H1 (cell line): ENCODE measurements around the gene MZF1. TPM values are rescaled to one million over a fixed set of nuclear protein-coding genes. Genes with fewer than 3 reads are reported as not detected.

Experiments used
- CTCF ChIA-PET: fragments of 300-600 bp; sonication (Branson Sonifier 250); formaldehyde crosslinking; loops from one replicate; lab custom pipeline; 2021; ENCODE audit not compliant: partially characterized antibody; lab: Charles Lee
- POLR2A ChIA-PET: fragments of 300-600 bp; sonication (Branson Sonifier 250); formaldehyde crosslinking; loops from one replicate; lab custom pipeline; 2021; ENCODE audit warnings: inconsistent platforms; ENCODE audit not compliant: partially characterized antibody; lab: Charles Lee
- DNase-seq, 2 experiments: peaks; one replicate each; pipeline versions ENCODE4 v3.0.0 to v3.0.0-alpha.2; 2010 to 2022; ENCODE audit warnings: low spot score in 2 of 2, low read depth in 1 of 2, mixed read lengths in 1 of 2
- FAIRE-seq: peaks from 2 replicates; lab custom pipeline; 2011; peaks lifted over from hg19 to GRCh38; lab: Jason Lieb, UNC
- H2AFZ ChIP-seq: 2 replicates; pipeline ENCODE4 v1.8.1; 2012; ENCODE audit warnings: low read length, inconsistent platforms
- H2AK5ac ChIP-seq: 2 replicates; pipeline ENCODE4 v1.6.1; 2013; ENCODE audit warnings: low read depth, low read length
- H2BK120ac ChIP-seq: replicated peaks from 2 replicates; pipeline ENCODE3; 2013; ENCODE audit warnings: low read depth, low read length, inconsistent platforms
- H2BK12ac ChIP-seq: 2 replicates; pipeline ENCODE4 v1.6.1; 2013; ENCODE audit warnings: low read depth, low read length
- H2BK15ac ChIP-seq: 2 replicates; pipeline ENCODE4 v1.6.1; 2013; ENCODE audit warnings: low read length
- H2BK20ac ChIP-seq: 2 replicates; pipeline ENCODE4 v1.6.1; 2013; ENCODE audit warnings: low read length
- H2BK5ac ChIP-seq: 2 replicates; pipeline ENCODE4 v1.6.1; 2013; ENCODE audit warnings: low read depth, low read length
- H3K14ac ChIP-seq: 2 replicates; pipeline ENCODE4 v1.6.1; 2013; ENCODE audit warnings: inconsistent platforms; ENCODE audit not compliant: insufficient read length
- H3K18ac ChIP-seq: 2 replicates; pipeline ENCODE4 v1.6.1; 2013; ENCODE audit warnings: low read length; ENCODE audit errors: extremely low read depth
- H3K23ac ChIP-seq: 2 replicates; pipeline ENCODE4 v1.6.1; 2013; ENCODE audit warnings: inconsistent platforms; ENCODE audit not compliant: insufficient read length
- H3K23me2 ChIP-seq: 2 replicates; pipeline ENCODE4 v1.6.1; 2013; ENCODE audit warnings: low read depth, low read length
- H3K27ac ChIP-seq: 2 replicates; pipeline ENCODE4 v1.6.1; 2011; ENCODE audit warnings: low read depth, low read length, inconsistent platforms
- H3K27me3 ChIP-seq, 4 experiments: replicated peaks in 1 of 4; 1 replicate in 1 of 4; 2 replicates in 3 of 4; pipeline versions ENCODE4 v1.6.1 to v1.8.1; 2011 to 2013; ENCODE audit warnings: low read length in 3 of 4, mild to moderate bottlenecking in 3 of 4, inconsistent platforms in 2 of 4, mixed read lengths in 2 of 4, moderate library complexity in 1 of 4; ENCODE audit not compliant: control insufficient read depth in 3 of 4, insufficient read depth in 3 of 4; ENCODE audit errors: extremely low read depth in 1 of 4
- H3K36me3 ChIP-seq, 4 experiments: 2 replicates each; pipeline versions ENCODE4 v1.6.1 to v1.8.1; 2011 to 2013; ENCODE audit warnings: mild to moderate bottlenecking in 4 of 4, low read length in 3 of 4, moderate library complexity in 2 of 4, control low read depth in 1 of 4, inconsistent platforms in 1 of 4; ENCODE audit not compliant: insufficient read depth in 4 of 4, control insufficient read depth in 2 of 4
- H3K4ac ChIP-seq: replicated peaks from 2 replicates; pipeline ENCODE3; 2013; ENCODE audit warnings: low read length, low read depth, mixed read lengths, inconsistent platforms; ENCODE audit not compliant: insufficient read length
- H3K4me1 ChIP-seq, 4 experiments: replicated peaks in 1 of 4; 1 replicate in 1 of 4; 2 replicates in 3 of 4; pipeline versions ENCODE4 v1.6.1 to v1.8.1; 2011 to 2013; ENCODE audit warnings: low read length in 3 of 4, inconsistent platforms in 2 of 4, mixed read lengths in 1 of 4; ENCODE audit not compliant: insufficient read depth in 4 of 4, control insufficient read depth in 3 of 4
- H3K4me2 ChIP-seq, 2 experiments: 2 replicates each; pipeline versions ENCODE4 v1.6.1 to v1.8.1; 2011 to 2013; ENCODE audit warnings: low read depth in 2 of 2, low read length in 2 of 2, control low read depth in 1 of 2, inconsistent platforms in 1 of 2, mild to moderate bottlenecking in 1 of 2; ENCODE audit not compliant: insufficient read depth in 1 of 2
- H3K4me3 ChIP-seq, 4 experiments: fragments of 200-600, 300-600 bp in 1 of 4; sonication (generic), shearing (Covaris generic), sonication (Bioruptor Twin) in 1 of 4; 2 replicates each; pipeline versions ENCODE4 v1.5.1 to v1.8.1; 2011 to 2016; ENCODE audit warnings: low read length in 4 of 4, low read depth in 3 of 4, control low read depth in 2 of 4, inconsistent platforms in 2 of 4, mild to moderate bottlenecking in 2 of 4, mixed read lengths in 1 of 4, moderate library complexity in 1 of 4; ENCODE audit not compliant: insufficient read depth in 2 of 4; ENCODE audit errors: extremely low read depth in 1 of 4
- H3K56ac ChIP-seq: replicated peaks from 2 replicates; pipeline ENCODE3; 2013; ENCODE audit warnings: low read depth, mild to moderate bottlenecking, mixed read lengths, low read length, inconsistent platforms; ENCODE audit not compliant: insufficient read length
- H3K79me1 ChIP-seq: 2 replicates; pipeline ENCODE4 v1.6.1; 2013; ENCODE audit warnings: low read depth, low read length, control low read depth
- H3K79me2 ChIP-seq, 2 experiments: 2 replicates each; pipeline versions ENCODE4 v1.6.1 to v1.8.1; 2012 to 2013; ENCODE audit warnings: low read length in 2 of 2, mild to moderate bottlenecking in 2 of 2, inconsistent platforms in 1 of 2; ENCODE audit not compliant: insufficient read depth in 2 of 2, control insufficient read depth in 1 of 2
- H3K9ac ChIP-seq, 4 experiments: replicated peaks in 1 of 4; 1 replicate in 1 of 4; 2 replicates in 3 of 4; pipeline versions ENCODE4 v1.6.1 to v1.8.1; 2011 to 2013; ENCODE audit warnings: low read depth in 3 of 4, low read length in 3 of 4, control low read depth in 2 of 4, mild to moderate bottlenecking in 2 of 4, moderate library complexity in 2 of 4, inconsistent platforms in 1 of 4; ENCODE audit errors: extremely low read depth in 1 of 4
- H3K9me3 ChIP-seq, 2 experiments: 2 replicates each; pipeline versions ENCODE4 v1.6.1 to v1.8.1; 2012 to 2013; ENCODE audit warnings: mild to moderate bottlenecking in 2 of 2, moderate library complexity in 2 of 2, control low read depth in 1 of 2, inconsistent platforms in 1 of 2, low read depth in 1 of 2, low read length in 1 of 2, mixed read lengths in 1 of 2; ENCODE audit not compliant: insufficient read depth in 2 of 2
- H4K20me1 ChIP-seq, 2 experiments: replicated peaks in 1 of 2; 2 replicates each; pipeline versions ENCODE3 to v1.8.1; 2011 to 2013; ENCODE audit warnings: inconsistent platforms in 2 of 2, low read length in 2 of 2, mild to moderate bottlenecking in 1 of 2; ENCODE audit not compliant: insufficient read depth in 2 of 2, control insufficient read depth in 1 of 2
- H4K5ac ChIP-seq: 2 replicates; pipeline ENCODE4 v1.6.1; 2013; ENCODE audit warnings: low read length, low read depth, mixed read lengths, inconsistent platforms; ENCODE audit not compliant: insufficient read length
- H4K8ac ChIP-seq: 2 replicates; pipeline ENCODE4 v1.8.0; 2013; ENCODE audit warnings: mild to moderate bottlenecking, moderate library complexity, low read length, inconsistent platforms; ENCODE audit not compliant: insufficient read depth; ENCODE audit errors: extremely low read depth
- H4K91ac ChIP-seq: replicated peaks from 2 replicates; pipeline ENCODE3; 2013; ENCODE audit warnings: low read length, mixed read lengths, inconsistent platforms; ENCODE audit not compliant: insufficient read length
- CBX8 ChIP-seq: fragments of 300-800, 300-1000 bp; sonication (generic); IDR thresholded peaks from 2 replicates; pipeline ENCODE4 v1.7.1; 2016; ENCODE audit warnings: low read depth, low read length, borderline replicate concordance
- CTCF ChIP-seq, 3 experiments: IDR thresholded peaks; 1 replicate in 2 of 3; 2 replicates in 1 of 3; pipeline versions ENCODE4 v1.5.1 to v1.6.1; 2011; ENCODE audit warnings: low read length in 3 of 3, mild to moderate bottlenecking in 3 of 3, inconsistent platforms in 2 of 3, low read depth in 1 of 3, moderate library complexity in 1 of 3; ENCODE audit not compliant: insufficient read depth in 1 of 3; ENCODE audit errors: control extremely low read depth in 1 of 3
- JUND ChIP-seq: IDR thresholded peaks from 2 replicates; pipeline ENCODE4 v1.6.1; 2011; ENCODE audit warnings: mild to moderate bottlenecking, improper control_type of control experiment, low read length
- KDM5A ChIP-seq: fragments of 200-600 bp; IDR thresholded peaks from 2 replicates; pipeline ENCODE4 v1.7.1; 2012; ENCODE audit warnings: mild to moderate bottlenecking, low read length, inconsistent platforms, mixed read lengths
- SP2 ChIP-seq: IDR thresholded peaks from 2 replicates; pipeline ENCODE4 v1.6.1; 2012; ENCODE audit warnings: mild to moderate bottlenecking, low read length, inconsistent platforms
- SP4 ChIP-seq: IDR thresholded peaks from 2 replicates; pipeline ENCODE4 v1.6.1; 2012; ENCODE audit warnings: low read length, inconsistent platforms
- SUZ12 ChIP-seq: fragments of 200-600 bp; sonication (generic); IDR thresholded peaks from 2 replicates; pipeline ENCODE4 v1.6.1; 2012; ENCODE audit warnings: mild to moderate bottlenecking, inconsistent platforms, low read length, moderate library complexity, mixed read lengths
- TAF7 ChIP-seq: optimal IDR thresholded peaks from 2 replicates; pipeline ENCODE3; 2011; ENCODE audit warnings: low read depth, mild to moderate bottlenecking, inconsistent platforms, low read length, moderate library complexity, borderline replicate concordance
- WGBS, 2 experiments: shearing (Covaris generic) in 1 of 2; methylation state at CpG; one replicate each; pipeline versions ENCODE4 v1.1.6 to v1.1.7; 2013 to 2015; ENCODE audit warnings: low lambda C conversion rate in 2 of 2, mixed read lengths in 2 of 2, inconsistent platforms in 1 of 2, low coverage in 1 of 2, missing lambda C conversion rate in 1 of 2; ENCODE audit not compliant: insufficient replicate concordance in 2 of 2, insufficient coverage in 1 of 2, insufficient read length in 1 of 2; ENCODE audit errors: extremely low coverage in 1 of 2, missing lambda C conversion rate in 1 of 2; 5-methylcytosine and 5-hydroxymethylcytosine counted together
- polyA plus RNA-seq, 7 experiments: library from polyadenylated mRNA; depleted of rRNA in 3 of 7; stranded (reverse) in 5 of 7; unstranded in 2 of 7; fragments of >200 nt in 5 of 7; fragments of 200-250 nt in 2 of 7; gene quantifications; 1 replicate in 5 of 7; 2 replicates in 1 of 7; 4 replicates in 1 of 7; pipeline versions ENCODE4 v1.2.1 to v1.2.3, GENCODE V29; 2011 to 2013; ENCODE audit warnings: missing spikeins in 2 of 7, mixed read lengths in 2 of 7
- total RNA-seq: library from RNA; stranded (reverse); fragmentation: NEBNext Ultra II Directional; extraction: Animal tissue kit (Norgen Biotek cat#: 25700); gene quantifications from 2 replicates; pipeline ENCODE4 v1.2.1, GENCODE V29; 2021

MZF1 gene
- total and polyA plus RNA-seq, 2 of the 8 experiments (the other 6 are each of a cell fraction or from before 2014, with no cell fraction given): 15.2 to 25.0 TPM

- Histone ChIP-seq H3K56ac (peak overlapping the region; percentile 62), H2AFZ (no peak overlapping the region)
- TF ChIP-seq JUND (no peak), CTCF (IDR thresholded peaks at IDR 0.05; ENCODE audit: control extremely low read depth in 1 of 3, insufficient read depth in 1 of 3, low read depth in 1 of 3, low read length in 3 of 3) (no peak), SUZ12 (no peak), TAF7 (peak; percentile 61), SP4 (no peak; the same call in 1 of the 2 replicates), CBX8 (no peak), KDM5A (no peak), SP2 (no peak)
Measured at GRCh38 chr19:58538257-58539168, 34.6 kb downstream of the MZF1 start.

More at GRCh38 chr19:58538257-58539168, 34.6 kb downstream of the MZF1 start:
- no peak overlapping the region for H3K23ac ChIP-seq
- H4K20me1 ChIP-seq: no peaks in the 10 kb centered on the region
- peak overlapping the region; percentile 63 for H4K5ac ChIP-seq
- FAIRE-seq (no peak), DNase-seq (peak in 1 of 2 experiments; percentile 88)
- H3K4ac ChIP-seq: peak overlapping the region; percentile 74
- peaks cover 0 to 5% (median 4%) of the 10 kb centered on the region in 4 experiments; a peak in 5 of 7 replicates for H3K4me1 ChIP-seq
- ChIA-PET CTCF (interaction anchor here (0.6 to 1.9 kb wide), 3 partner anchors 19 to 61 kb away, joined by 3 to 12 read pairs (median 3); partner anchors contain the start of gene ZBTB45), POLR2A (interaction anchor here (0.7 to 2.6 kb wide), 19 partner anchors 9 to 49 kb away, joined by 3 to 53 read pairs (median 4); partner anchors contain the start of genes CHMP2A, UBE2M and ZBTB45)
- H3K79me1 ChIP-seq: no peaks in the 10 kb centered on the region
- H3K14ac ChIP-seq: no peak overlapping the region
- H2AK5ac ChIP-seq: peak overlapping the region; percentile 70; the same call in 1 of the 2 replicates
- H4K91ac ChIP-seq: peak overlapping the region; percentile 99
- H3K27me3 ChIP-seq: peaks cover 0 to 24% (median 10%) of the 10 kb centered on the region in 4 experiments; a peak in 5 of 7 replicates
- peaks cover 3% of the 10 kb centered on the region; the same call in 1 of the 2 replicates for H3K23me2 ChIP-seq
- peak overlapping the region; percentile 99 for H2BK15ac ChIP-seq
- peak overlapping the region; percentile 93 for H3K18ac ChIP-seq
- peak overlapping the region; percentile 53 to 79 (median 76) for H3K9ac ChIP-seq
- H3K79me2 ChIP-seq: no peaks in the 10 kb centered on the region
- H4K8ac ChIP-seq: peak overlapping the region; percentile 97
- H3K36me3 ChIP-seq: no peaks in the 10 kb centered on the region
- peak overlapping the region; percentile 17 to 52 (median 32) for H3K4me3 ChIP-seq
- peak overlapping the region; percentile 85 for H3K27ac ChIP-seq
- peak overlapping the region; percentile 33 for H2BK120ac ChIP-seq
- H3K4me2 ChIP-seq: peak overlapping the region; percentile 64 to 87
- H2BK20ac ChIP-seq: no peak overlapping the region
- no peaks in the 10 kb centered on the region for H3K9me3 ChIP-seq
- H2BK12ac ChIP-seq: peak overlapping the region; percentile 98; the same call in 1 of the 2 replicates
- WGBS, 2 experiments: 3% methylated on average over 50 of the region's 55 CpGs; no CpG with 5 or more reads in 1 of the 2 experiments
- H2BK5ac ChIP-seq: peak overlapping the region; percentile 98
